K562 (cell line): ENCODE results near the gene BOD1L1. TPM values are rescaled to one million over a fixed set of nuclear protein-coding genes. Genes with fewer than 3 reads are reported as not detected.
A peak's percentile ranks its signal among the peaks of the same experiment; 100 is the strongest.

Source experiments
- E2F6 ChIP-seq, 2 experiments: IDR thresholded peaks; 2 replicates each; pipeline ENCODE4 v1.6.1; 2011; ENCODE audit warnings: borderline replicate concordance in 1 of 2, control low read depth in 1 of 2, low read depth in 1 of 2, low read length in 1 of 2, mild to moderate bottlenecking in 1 of 2, mixed read lengths in 1 of 2, moderate library complexity in 1 of 2; ENCODE audit not compliant: insufficient read depth in 1 of 2, insufficient read length in 1 of 2, poor library complexity in 1 of 2, severe bottlenecking in 1 of 2; ENCODE audit errors: extremely low read depth in 1 of 2
- GMEB1 ChIP-seq: fragments of 250-450 bp; sonication (Bioruptor Pico); IDR thresholded peaks from 2 replicates; pipeline ENCODE4 v1.4.0; 2020; ENCODE audit warnings: mild to moderate bottlenecking
- L3MBTL2 ChIP-seq: fragments of 450-650 bp; IDR thresholded peaks from 2 replicates; pipeline ENCODE4 v1.6.1; 2016; ENCODE audit warnings: mild to moderate bottlenecking, moderate library complexity
- MBD1 ChIP-seq: fragments of 250-450 bp; sonication (Bioruptor Pico); IDR thresholded peaks from 2 replicates; pipeline ENCODE4 v1.8.0; 2022; ENCODE audit warnings: inconsistent platforms
- RREB1 ChIP-seq: fragments of 250-450 bp; sonication (Bioruptor Pico); IDR thresholded peaks from 2 replicates; pipeline ENCODE4 v1.4.0; 2020
- polyA plus RNA-seq, 8 experiments: library from polyadenylated mRNA; depleted of rRNA in 4 of 8; stranded (reverse) in 5 of 8; unstranded in 3 of 8; fragments of >200 nt; fragmentation: Nextera tagmentation in 2 of 8; fragmentation: Illumina TruSeq in 1 of 8; extraction: Ambion mirVana in 2 of 8; extraction: Trizol in 1 of 8; gene quantifications; 2 replicates each; pipeline versions ENCODE4 v1.2.1 to v1.2.3, GENCODE V29; 2011 to 2014; ENCODE audit warnings: inconsistent platforms in 1 of 8, missing spikeins in 1 of 8
- total RNA-seq, 7 experiments: library from RNA; depleted of rRNA in 6 of 7; stranded (reverse); fragments of >200 nt in 6 of 7; fragmentation: Illumina TruSeq in 2 of 7; extraction: Trizol in 2 of 7; gene quantifications; 2 replicates each; pipeline versions ENCODE4 v1.2.1 to v1.2.3, GENCODE V29; 2011 to 2021; ENCODE audit warnings: low replicate concordance in 1 of 7

The BOD1L1 gene
- total and polyA plus RNA-seq, 9 of the 15 experiments (the other 6 are each of a cell fraction or from before 2014, with no cell fraction given) = 4.8 to 23.2 (median 17.7) TPM

GRCh38 chr4:13543839-13544605 lies 83.5 kb downstream of the BOD1L1 start, which contains the start of gene NKX3-2 (continued):
- TF ChIP-seq GMEB1 (CRISPR knock-in tag) = no peak
- peak; percentile 77; the same call in 1 of the 2 replicates for TF ChIP-seq MBD1
- TF ChIP-seq RREB1 (CRISPR knock-in tag) = no peak
- TF ChIP-seq L3MBTL2 = peak; percentile 37
- TF ChIP-seq E2F6 (IDR thresholded peaks at IDR 0.05; ENCODE audit: borderline replicate concordance in 1 of 2, extremely low read depth in 1 of 2, insufficient read depth in 1 of 2, insufficient read length in 1 of 2, low read depth in 1 of 2, low read length in 1 of 2, poor library complexity in 1 of 2, severe bottlenecking in 1 of 2) = peak; percentile 63 to 89
